HepG2 (cell line): Measurements from ENCODE around the gene KLHL17. TPM values are rescaled to one million over a fixed set of nuclear protein-coding genes. Genes with fewer than 3 reads are reported as not detected.

Source experiments
- ATAC-seq: fragments of 200-7000 bp; cut with Tn5 transposase; 3 replicates; pipeline ENCODE4 v1.9.1; 2020; ENCODE audit warnings: mild to moderate bottlenecking, moderate library complexity
- BruUV-seq: library from RNA; stranded (reverse); fragments of 400-500 nt; replicated peaks from 2 replicates; lab custom pipeline; 2021; lab: Mats Ljungman, UMichigan
- CTCF ChIA-PET: fragments of 300-600 bp; formaldehyde crosslinking; extraction: SDS; loops from one replicate; lab custom pipeline; 2021; ENCODE audit warnings: low total read pairs, inconsistent platforms, low intra/inter-chr PET ratio; lab: Yijun Ruan, JAX
- POLR2A ChIA-PET: fragments of 350-600 bp; sonication (Branson Sonifier 250); formaldehyde crosslinking; loops from one replicate; lab custom pipeline; 2020; ENCODE audit warnings: antibody characterized with exemption, inconsistent platforms; lab: Yijun Ruan, JAX
- DNase-seq: peaks from one replicate; pipeline ENCODE4 v3.0.0-alpha.2; 2015; ENCODE audit warnings: low spot score
- FAIRE-seq: peaks from 3 replicates; lab custom pipeline; 2011; peaks lifted over from hg19 to GRCh38; lab: Jason Lieb, UNC
- H2AFZ ChIP-seq: one replicate; pipeline ENCODE4 v1.6.1; 2011; ENCODE audit warnings: low read length, inconsistent platforms
- H3K27ac ChIP-seq: fragments of 300-600 bp; 3 replicates; pipeline ENCODE4 v1.8.0; 2011; ENCODE audit warnings: mixed run types, mild to moderate bottlenecking, mixed read lengths, low read length, inconsistent platforms; ENCODE audit not compliant: insufficient read depth; ENCODE audit errors: extremely low read length
- H3K27me3 ChIP-seq, 2 experiments: fragments of 200-600 bp in 1 of 2; 2 replicates in 1 of 2; 3 replicates in 1 of 2; pipeline versions ENCODE4 v1.6.0 to v1.8.0; 2011; ENCODE audit warnings: low read length in 2 of 2, mild to moderate bottlenecking in 2 of 2, moderate library complexity in 2 of 2, inconsistent platforms in 1 of 2; ENCODE audit not compliant: insufficient read depth in 2 of 2, control insufficient read depth in 1 of 2
- H3K36me3 ChIP-seq, 2 experiments: fragments of 200-600 bp in 1 of 2; replicated peaks in 1 of 2; 2 replicates in 1 of 2; 3 replicates in 1 of 2; pipeline versions ENCODE4 v1.5.1 to v1.8.0; 2011; ENCODE audit warnings: low read length in 2 of 2, inconsistent platforms in 1 of 2; ENCODE audit not compliant: insufficient read depth in 2 of 2, control insufficient read depth in 1 of 2
- H3K4me1 ChIP-seq: 2 replicates; pipeline ENCODE4 v1.5.1; 2012; ENCODE audit warnings: low read length, inconsistent platforms; ENCODE audit not compliant: insufficient read depth
- H3K4me2 ChIP-seq: 2 replicates; pipeline ENCODE4 v1.6.0; 2011; ENCODE audit warnings: low read depth, low read length, inconsistent platforms
- H3K4me3 ChIP-seq, 3 experiments: fragments of 200-600 bp in 1 of 3; sonication (generic), shearing (Covaris generic) in 1 of 3; replicated peaks in 1 of 3; 2 replicates each; pipeline ENCODE4 v1.5.1; 2011 to 2016; ENCODE audit warnings: low read length in 3 of 3, inconsistent platforms in 2 of 3, low read depth in 2 of 3, mild to moderate bottlenecking in 2 of 3, control low read depth in 1 of 3, mixed read lengths in 1 of 3; ENCODE audit not compliant: insufficient read depth in 1 of 3
- H3K79me2 ChIP-seq: one replicate; pipeline ENCODE4 v1.6.1; 2011; ENCODE audit warnings: low read length, inconsistent platforms; ENCODE audit not compliant: insufficient read depth
- H3K9ac ChIP-seq: 2 replicates; pipeline ENCODE4 v1.6.0; 2011; ENCODE audit warnings: mild to moderate bottlenecking, low read depth, low read length, inconsistent platforms; ENCODE audit not compliant: insufficient read depth
- H3K9me3 ChIP-seq: 2 replicates; pipeline ENCODE4 v1.5.1; 2012; ENCODE audit warnings: mild to moderate bottlenecking, low read length
- H4K20me1 ChIP-seq: 2 replicates; pipeline ENCODE4 v1.6.0; 2011; ENCODE audit warnings: inconsistent platforms, mild to moderate bottlenecking, low read length, moderate library complexity; ENCODE audit not compliant: insufficient read depth
- BRF2 ChIP-seq: sonication (generic); formaldehyde crosslinking; IDR thresholded peaks from 2 replicates; pipeline ENCODE4 v1.8.1; 2022; ENCODE audit warnings: mild to moderate bottlenecking, missing genetic modification reagents
- IRX3 ChIP-seq: sonication (generic); formaldehyde crosslinking; IDR thresholded peaks from 2 replicates; pipeline ENCODE4 v1.8.1; 2023; ENCODE audit warnings: mild to moderate bottlenecking, low read depth, missing genetic modification reagents, borderline replicate concordance
- PHF20 ChIP-seq: sonication (generic); formaldehyde crosslinking; IDR thresholded peaks from 2 replicates; pipeline ENCODE4 v1.5.0; 2020; ENCODE audit warnings: mild to moderate bottlenecking, missing genetic modification reagents
- RCOR2 ChIP-seq: IDR thresholded peaks from 2 replicates; pipeline ENCODE4 v1.6.1; 2016; ENCODE audit warnings: missing biosample characterization, missing genetic modification reagents
- SMAD1 ChIP-seq: sonication (generic); formaldehyde crosslinking; IDR thresholded peaks from 2 replicates; pipeline ENCODE4 v1.4.0; 2020; ENCODE audit warnings: missing genetic modification reagents, low read depth, mild to moderate bottlenecking, borderline replicate concordance
- TEAD3 ChIP-seq: optimal IDR thresholded peaks from 2 replicates; pipeline ENCODE3; 2016; ENCODE audit warnings: borderline replicate concordance
- ZC3H13 ChIP-seq: sonication (generic); formaldehyde crosslinking; IDR thresholded peaks from 2 replicates; pipeline ENCODE4 v1.8.1; 2023; ENCODE audit warnings: mild to moderate bottlenecking, missing genetic modification reagents, moderate library complexity
- ZFP82 ChIP-seq: sonication (generic); formaldehyde crosslinking; IDR thresholded peaks from 2 replicates; pipeline ENCODE4 v1.5.1; 2020; ENCODE audit warnings: mild to moderate bottlenecking, missing genetic modification reagents, borderline replicate concordance
- ZMYM2 ChIP-seq: sonication (generic); formaldehyde crosslinking; IDR thresholded peaks from 2 replicates; pipeline ENCODE4 v1.8.0; 2022; ENCODE audit warnings: mild to moderate bottlenecking, missing genetic modification reagents
- ZNF407 ChIP-seq: sonication (generic); formaldehyde crosslinking; IDR thresholded peaks from one replicate; pipeline ENCODE4 v1.5.1; 2020; ENCODE audit warnings: mild to moderate bottlenecking, missing genetic modification reagents; ENCODE audit errors: not compliant biosample characterization
- ZNF414 ChIP-seq: sonication (generic); formaldehyde crosslinking; IDR thresholded peaks from 2 replicates; pipeline ENCODE4 v1.5.0; 2020; ENCODE audit warnings: missing genetic modification reagents
- ZNF546 ChIP-seq: sonication (generic); formaldehyde crosslinking; conservative IDR thresholded peaks from 2 replicates; pipeline ENCODE4 v1.8.1; 2023; ENCODE audit warnings: mild to moderate bottlenecking, missing genetic modification reagents
- WGBS: methylation state at CpG from one replicate; pipeline ENCODE4 v1.1.6; 2017; ENCODE audit warnings: low lambda C conversion rate; 5-methylcytosine and 5-hydroxymethylcytosine counted together
- in situ Hi-C: cut with HindIII; loops from 2 replicates; pipeline ENCODE4 v1.10.0; 2017; ENCODE audit warnings: low pct_unique_long_range_greater_than_20kb; ENCODE audit not compliant: extremely low pct_ligation_motif_present
- intact Hi-C: fragments of 100-400 bp; cut with micrococcal nuclease; formaldehyde crosslinking; loops from one replicate; pipeline ENCODE4 v1.10.0; 2022; ENCODE audit not compliant: unreplicated experiment
- polyA plus RNA-seq, 8 experiments: library from polyadenylated mRNA; depleted of rRNA in 3 of 8; stranded (reverse) in 7 of 8; unstranded in 1 of 8; fragments of >200 nt; fragmentation: Illumina TruSeq in 4 of 8; extraction: Trizol in 4 of 8; gene quantifications; 2 replicates each; pipeline versions ENCODE4 v1.2.1 to v1.2.3, GENCODE V29; 2011 to 2016; ENCODE audit warnings: low read depth in 4 of 8, missing spikeins in 1 of 8, mixed read lengths in 1 of 8; ENCODE audit not compliant: insufficient read depth in 1 of 8
- total RNA-seq, 5 experiments: library from RNA; depleted of rRNA; stranded (reverse); fragments of >200 nt; fragmentation: Illumina TruSeq; extraction: Trizol; gene quantifications; 2 replicates each; pipeline ENCODE4 v1.2.3, GENCODE V29; 2016; ENCODE audit warnings: low read depth in 1 of 5

The KLHL17 gene
- total and polyA plus RNA-seq, 2 of the 13 experiments (the other 11 are each of a cell fraction or from before 2014, with no cell fraction given), result 9.3 to 24.7 TPM

GRCh38 chr1:1001057-1001783 lies 40.8 kb downstream of the KLHL17 start:
- Histone ChIP-seq H3K4me2 (peak overlapping the region; percentile 92), H3K4me1 (peaks cover 63% of the 10 kb centered on the region), H3K36me3 (no peaks in the 10 kb centered on the region), H3K79me2 (peaks cover 15% of the 10 kb centered on the region), H3K9ac (peak overlapping the region; percentile 97), H3K9me3 (no peaks in the 10 kb centered on the region), H3K4me3 (peak overlapping the region; percentile 63 to 78 (median 78)), H3K27ac (peak overlapping the region; percentile 97), H3K27me3 (no peaks in the 10 kb centered on the region), H4K20me1 (peaks cover 4% of the 10 kb centered on the region; the same call in 1 of the 2 replicates), H2AFZ (no peak overlapping the region)
- under 1% methylated on average over 24 of the region's 58 CpGs for WGBS
- CTCF ChIA-PET, result interaction anchor here (1.9 kb wide), 1 partner anchor 17 kb away, joined by 5 read pairs; no protein-coding TSS in a partner anchor
- no peak for DNase-seq
- no peak for FAIRE-seq
- intact Hi-C loops, result loop anchor here (10.0 kb wide), 1 partner anchor 234 kb away; the partner anchor contains the start of genes B3GALT6 and SDF4
- no TSS peak for BruUV-seq
- in situ Hi-C loops, result no loop called here
- no peak for ATAC-seq
- POLR2A ChIA-PET, result interaction anchor here (0.8 to 1.9 kb wide), 6 partner anchors 12 to 273 kb away, joined by 3 to 9 read pairs (median 4); partner anchors contain the start of genes AGRN, ISG15, NOC2L and UBE2J2
- no peak for TF ChIP-seq TEAD3 (CRISPR knock-in tag)
- TF ChIP-seq ZMYM2, result no peak; the same call in none of the 2 replicates
- peak; percentile 0 for TF ChIP-seq PHF20 (CRISPR knock-in tag)
- 0 out of 2 replicates have a peak, but pooled peaks have one; percentile 9 for TF ChIP-seq BRF2 (CRISPR knock-in tag)
- TF ChIP-seq RCOR2 (CRISPR knock-in tag), result 0 out of 2 replicates have a peak, but pooled peaks have one; percentile 3
- peak; percentile 25; the same call in 1 of the 2 replicates for TF ChIP-seq ZFP82
- 0 out of 2 replicates have a peak, but pooled peaks have one; percentile 35 for TF ChIP-seq IRX3 (CRISPR knock-in tag)
- TF ChIP-seq ZNF546 (CRISPR knock-in tag), result no peak; the same call in 1 of the 2 replicates
- 0 out of 2 replicates have a peak, but pooled peaks have one; percentile 25 for TF ChIP-seq ZC3H13 (CRISPR knock-in tag)
- TF ChIP-seq SMAD1 (CRISPR knock-in tag), result 0 out of 2 replicates have a peak, but pooled peaks have one; percentile 21
- peak; percentile 10 for TF ChIP-seq ZNF407 (CRISPR knock-in tag)
- TF ChIP-seq ZNF414 (CRISPR knock-in tag), result peak; percentile 7; the same call in 1 of the 2 replicates
